ENCODE results near the gene KCNJ4. TPM values are rescaled to one million over a fixed set of nuclear protein-coding genes. Genes with fewer than 3 reads are reported as not detected.
A peak's percentile ranks its signal among the peaks of the same experiment; 100 is the strongest.

KCNJ4 gene
- total RNA-seq (10 to 100 TPM; 15.7 to 40.5 (median 31.3) TPM), polyA plus RNA-seq (40.4 TPM)
- long read RNA-seq, donor 1, transcript KCNJ4-201 (2 exons, 2,065 nt), result major isoform, 10 of 14 reads
- long read RNA-seq, donor 1, partial matches to known transcripts, result 0 of 14 reads
- long read RNA-seq, donor 1, other reads (novel, unspliced or antisense), result 4 of 14 reads
- long read RNA-seq, donor 2, transcript KCNJ4-201 (2 exons, 2,065 nt), result major isoform, 5 of 10 reads
- long read RNA-seq, donor 2, partial matches to known transcripts, result 0 of 10 reads
- long read RNA-seq, donor 2, other reads (novel, unspliced or antisense), result 5 of 10 reads
- long read RNA-seq, donor 3, partial matches to known transcripts, result 0 of 2 reads
- long read RNA-seq, donor 3, other reads (novel, unspliced or antisense), result 2 of 2 reads
- long read RNA-seq, donor 4, transcript KCNJ4-201 (2 exons, 2,065 nt), result major isoform, 7 of 13 reads
- long read RNA-seq, donor 4, partial matches to known transcripts, result 0 of 13 reads
- long read RNA-seq, donor 4, other reads (novel, unspliced or antisense), result 6 of 13 reads

DNA sequence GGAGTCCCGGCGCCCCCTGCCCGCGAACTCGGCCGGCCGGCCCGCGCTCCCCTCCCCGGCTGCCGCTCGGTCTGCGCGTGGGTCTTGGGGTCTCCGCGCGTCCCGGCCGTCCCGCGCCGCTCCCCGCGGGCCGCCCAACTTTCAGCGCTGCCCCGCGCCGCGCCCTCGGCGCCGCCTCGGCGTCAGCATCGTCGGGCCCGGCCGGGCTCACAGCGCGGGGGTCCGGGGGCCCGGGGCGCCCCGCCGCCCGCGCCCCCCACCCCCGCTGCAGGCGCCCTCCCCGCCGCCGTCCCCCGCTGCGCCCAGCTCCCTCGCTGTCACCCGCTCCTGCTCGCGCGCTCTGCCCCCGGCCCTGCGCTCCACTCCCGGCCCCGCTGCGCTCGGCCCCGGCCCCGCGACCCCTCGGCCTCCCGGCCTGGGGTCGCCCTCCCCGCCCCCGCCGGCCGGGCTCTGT is at the start of gene KCNJ4:
Gene KCNJ4, minus strand, starts transcription at position 124 of the 454 bp plus-strand sequence. CDS start 27,067 bp downstream, outside the sequence.
- intact Hi-C loops (cut with DNase I), result no loop called here
- DNase-seq (no peak), ATAC-seq (no peak)
- Histone ChIP-seq H3K4me3 (ENCODE audit: low read length) (peak within 1 kb of the TSS; percentile 78), H3K27me3 (ENCODE audit: control insufficient read depth, insufficient read depth) (no peaks in the 10 kb centered on the region), H3K9me3 (ENCODE audit: control insufficient read depth, low read length) (no peaks in the 10 kb centered on the region), H3K4me1 (ENCODE audit: control insufficient read depth, insufficient read depth, low read length) (peaks cover 5% of the 10 kb centered on the region), H3K27ac (ENCODE audit: low read length) (peak within 1 kb of the TSS; percentile 43)
- 1% methylated on average over 75 of the region's 76 CpGs for WGBS

DNA sequence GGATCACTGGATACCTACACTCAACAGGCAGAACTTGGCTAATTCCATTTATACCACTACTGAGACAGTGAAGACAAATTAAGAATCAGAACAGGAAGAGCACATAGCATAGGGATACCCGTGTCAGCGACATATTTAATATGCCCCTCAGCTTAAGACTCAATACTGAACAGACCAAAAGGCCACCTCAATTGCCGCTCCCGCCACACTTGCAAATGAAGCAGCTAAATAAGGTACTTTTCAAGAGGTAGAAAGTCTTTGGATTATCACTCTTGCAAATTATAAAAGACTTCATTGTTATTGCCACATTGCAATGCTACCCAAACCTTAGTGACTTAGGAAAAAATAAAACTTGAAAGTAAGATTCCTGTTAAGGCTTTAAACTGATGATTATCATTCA is 48.0 kb upstream of the KCNJ4 start:
- Histone ChIP-seq H3K27ac (ENCODE audit: low read length) (no peak overlapping the region), H3K9me3 (ENCODE audit: control insufficient read depth, low read length) (no peaks in the 10 kb centered on the region), H3K4me3 (ENCODE audit: low read length) (peak overlapping the region; percentile 96), H3K27me3 (ENCODE audit: control insufficient read depth, insufficient read depth) (no peaks in the 10 kb centered on the region), H3K4me1 (ENCODE audit: control insufficient read depth, insufficient read depth, low read length) (peaks cover 3% of the 10 kb centered on the region)
- intact Hi-C loops (cut with DNase I), result loop anchor here in 1 of 4 donors (10.0 kb wide), 1 partner anchor 98 kb away; no protein-coding TSS in a partner anchor
- DNase-seq, result no peak
- WGBS, result 22% methylated on average over 4 of the region's 4 CpGs
- no peak for ATAC-seq

DNA sequence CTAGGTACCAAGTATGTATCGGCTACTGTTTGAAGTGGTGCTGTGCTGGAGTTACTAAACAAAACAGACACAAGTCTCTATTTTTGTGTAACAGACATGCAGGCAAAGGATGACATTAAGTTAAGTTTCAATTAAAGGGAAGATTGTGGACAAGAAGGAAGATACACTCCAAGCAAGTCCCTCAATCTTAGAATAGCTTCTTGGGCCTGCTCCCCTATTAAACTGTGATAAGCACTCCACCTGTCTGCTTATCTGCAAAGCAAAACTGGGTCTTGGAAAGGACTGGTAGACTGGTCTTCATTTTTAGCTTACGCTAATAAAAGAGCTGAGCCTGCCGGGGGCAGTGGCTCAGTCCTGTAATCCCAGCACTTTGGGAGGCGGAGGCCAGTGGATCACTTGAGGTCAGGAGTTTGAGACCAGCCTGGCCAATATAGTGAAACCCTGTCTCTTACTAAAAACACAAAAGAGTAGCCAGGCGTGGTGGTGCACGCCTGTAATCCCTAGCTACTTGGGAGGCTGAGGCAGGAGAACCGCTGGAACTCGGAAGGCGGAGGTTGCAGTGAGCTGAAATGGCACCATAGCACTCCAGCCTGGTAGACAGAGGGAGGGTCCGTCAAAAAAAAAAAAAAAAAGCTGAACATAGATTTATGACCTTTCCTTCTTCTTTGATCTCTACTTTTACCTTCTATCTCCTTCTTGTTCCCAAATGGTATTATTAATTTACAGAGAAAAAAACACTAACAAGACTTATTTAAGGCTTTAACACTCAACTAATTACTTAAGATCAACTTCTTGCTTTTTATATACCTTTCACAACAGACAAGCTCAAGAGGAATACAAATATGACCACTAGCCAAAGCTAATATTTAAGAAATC is 47.0 kb upstream of the KCNJ4 start:
- H3K27me3 ChIP-seq (ENCODE audit: control insufficient read depth, insufficient read depth), result no peaks in the 10 kb centered on the region
- peaks cover 3% of the 10 kb centered on the region for H3K4me1 ChIP-seq (ENCODE audit: control insufficient read depth, insufficient read depth, low read length)
- WGBS, result 80% methylated on average over 10 of the region's 10 CpGs
- intact Hi-C loops (cut with DNase I), result loop anchor here in 1 of 4 donors (10.0 kb wide), 1 partner anchor 97 kb away; no protein-coding TSS in a partner anchor
- DNase-seq (no peak), ATAC-seq (no peak)
- H3K4me3 ChIP-seq (ENCODE audit: low read length), result peak overlapping the region; percentile 31
- no peaks in the 10 kb centered on the region for H3K9me3 ChIP-seq (ENCODE audit: control insufficient read depth, low read length)
- H3K27ac ChIP-seq (ENCODE audit: low read length), result no peak overlapping the region

DNA sequence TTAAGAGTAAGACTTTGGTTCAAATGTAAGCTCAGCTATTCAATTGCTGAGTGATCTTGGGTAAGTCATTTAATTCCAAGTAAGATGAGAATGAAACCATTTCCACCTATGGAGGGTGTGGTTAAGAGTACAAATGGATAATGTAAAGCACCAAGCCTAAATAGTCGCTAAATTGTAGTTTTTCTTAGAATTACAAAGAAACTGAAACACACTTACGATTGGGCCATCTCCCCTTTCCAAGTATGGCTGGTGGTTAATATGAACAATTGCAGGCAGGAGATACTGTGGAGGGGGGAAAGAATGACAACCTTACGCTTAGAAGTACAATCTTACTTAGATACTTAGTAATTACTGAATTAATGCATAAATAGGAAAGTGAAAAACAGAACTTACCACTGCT is 42.9 kb upstream of the KCNJ4 start:
- intact Hi-C loops (cut with DNase I), result no loop called here
- WGBS, result 88% methylated on average over 3 of the region's 3 CpGs
- DNase-seq (no peak), ATAC-seq (no peak)
- H3K27me3 ChIP-seq (ENCODE audit: control insufficient read depth, insufficient read depth), result no peaks in the 10 kb centered on the region
- H3K9me3 ChIP-seq (ENCODE audit: control insufficient read depth, low read length), result no peaks in the 10 kb centered on the region
- no peak overlapping the region for H3K4me3 ChIP-seq (ENCODE audit: low read length)
- peaks cover 2% of the 10 kb centered on the region for H3K4me1 ChIP-seq (ENCODE audit: control insufficient read depth, insufficient read depth, low read length)
- no peak overlapping the region for H3K27ac ChIP-seq (ENCODE audit: low read length)

DNA sequence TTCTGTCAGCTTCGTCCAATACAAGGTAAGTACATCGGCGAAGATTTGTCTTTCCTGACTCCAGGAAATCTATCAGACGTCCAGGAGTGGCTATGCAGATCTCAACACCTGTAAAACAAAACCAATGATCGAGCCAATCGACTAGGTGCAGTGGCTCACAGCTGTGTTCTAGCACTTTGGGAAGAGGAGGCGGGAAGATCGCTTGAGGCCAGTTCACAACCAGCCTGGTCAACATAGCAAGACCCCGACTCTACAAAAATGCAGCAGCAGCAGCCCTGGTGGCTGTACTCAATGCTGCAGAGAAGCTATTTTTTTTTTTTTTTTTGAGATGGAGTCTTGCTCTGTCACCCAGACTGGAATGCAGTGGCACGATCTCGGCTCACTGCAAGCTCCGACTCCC is 39.9 kb upstream of the KCNJ4 start:
- intact Hi-C loops (cut with DNase I), result no loop called here
- H3K27me3 ChIP-seq (ENCODE audit: control insufficient read depth, insufficient read depth), result no peaks in the 10 kb centered on the region
- H3K4me1 ChIP-seq (ENCODE audit: control insufficient read depth, insufficient read depth, low read length), result no peaks in the 10 kb centered on the region
- no peak for DNase-seq
- H3K27ac ChIP-seq (ENCODE audit: low read length), result no peak overlapping the region
- no peak for ATAC-seq
- WGBS, result 86% methylated on average over 12 of the region's 12 CpGs
- no peaks in the 10 kb centered on the region for H3K9me3 ChIP-seq (ENCODE audit: control insufficient read depth, low read length)
- no peak overlapping the region for H3K4me3 ChIP-seq (ENCODE audit: low read length)

DNA sequence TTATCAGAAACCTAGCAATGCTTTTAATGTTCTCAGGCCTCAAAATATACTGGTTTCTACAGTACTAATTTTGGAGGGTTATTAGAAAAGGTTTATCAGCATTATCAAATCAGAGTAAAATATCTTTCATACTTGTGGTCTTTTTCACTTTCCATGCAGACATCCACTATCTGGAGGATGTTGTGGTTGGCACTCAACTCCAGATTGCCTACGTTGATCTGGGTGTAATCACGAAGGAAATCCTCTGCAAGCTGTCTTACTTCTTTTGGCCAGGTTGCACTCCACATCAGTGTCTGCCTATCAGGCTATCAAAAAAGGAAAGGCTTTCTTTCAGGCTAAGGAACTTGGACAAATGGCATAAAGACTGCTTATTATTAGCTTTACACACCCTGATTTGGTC is 39.5 kb upstream of the KCNJ4 start:
- intact Hi-C loops (cut with DNase I), result no loop called here
- ATAC-seq, result no peak
- 15% methylated on average over 2 of the region's 2 CpGs for WGBS
- Histone ChIP-seq H3K27me3 (ENCODE audit: control insufficient read depth, insufficient read depth) (no peaks in the 10 kb centered on the region), H3K27ac (ENCODE audit: low read length) (no peak overlapping the region), H3K4me1 (ENCODE audit: control insufficient read depth, insufficient read depth, low read length) (no peaks in the 10 kb centered on the region), H3K9me3 (ENCODE audit: control insufficient read depth, low read length) (no peaks in the 10 kb centered on the region), H3K4me3 (ENCODE audit: low read length) (no peak overlapping the region)
- DNase-seq, result no peak

DNA sequence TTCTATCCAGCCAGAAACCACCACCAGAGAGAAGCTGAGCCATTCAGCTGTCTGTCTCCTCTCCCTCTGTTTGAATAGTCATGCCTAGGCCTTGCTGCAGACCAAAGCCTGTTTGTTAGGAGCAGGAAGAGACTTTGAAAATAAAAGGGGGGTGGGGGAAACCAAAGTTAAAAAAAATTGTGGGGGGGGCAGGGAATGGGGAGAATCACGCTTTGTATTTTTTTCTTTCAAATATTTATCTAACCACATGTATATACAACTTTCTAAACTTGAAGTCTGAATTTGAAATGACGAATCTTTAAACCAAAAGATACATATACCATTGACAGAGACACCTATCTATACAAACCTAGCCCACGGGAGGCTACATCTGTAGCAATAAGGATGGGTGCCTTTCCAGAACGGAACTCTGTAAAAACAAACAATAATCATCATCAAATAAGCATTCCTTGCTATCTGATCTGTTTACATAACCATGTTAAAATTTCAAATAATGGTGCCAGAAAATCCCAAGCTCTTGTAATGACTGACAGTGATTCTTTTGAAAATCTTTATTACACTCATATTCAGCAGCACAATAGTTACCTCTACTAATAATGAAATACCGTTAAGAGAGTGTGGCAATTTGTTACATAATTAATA is 36.8 kb upstream of the KCNJ4 start:
- intact Hi-C loops (cut with DNase I), result no loop called here
- no peaks in the 10 kb centered on the region for H3K4me1 ChIP-seq (ENCODE audit: control insufficient read depth, insufficient read depth, low read length)
- 57% methylated on average over 5 of the region's 5 CpGs for WGBS
- ATAC-seq (no peak), DNase-seq (no peak)
- H3K9me3 ChIP-seq (ENCODE audit: control insufficient read depth, low read length), result no peaks in the 10 kb centered on the region
- H3K27me3 ChIP-seq (ENCODE audit: control insufficient read depth, insufficient read depth), result no peaks in the 10 kb centered on the region
- no peak overlapping the region for H3K27ac ChIP-seq (ENCODE audit: low read length)
- no peak overlapping the region for H3K4me3 ChIP-seq (ENCODE audit: low read length)

DNA sequence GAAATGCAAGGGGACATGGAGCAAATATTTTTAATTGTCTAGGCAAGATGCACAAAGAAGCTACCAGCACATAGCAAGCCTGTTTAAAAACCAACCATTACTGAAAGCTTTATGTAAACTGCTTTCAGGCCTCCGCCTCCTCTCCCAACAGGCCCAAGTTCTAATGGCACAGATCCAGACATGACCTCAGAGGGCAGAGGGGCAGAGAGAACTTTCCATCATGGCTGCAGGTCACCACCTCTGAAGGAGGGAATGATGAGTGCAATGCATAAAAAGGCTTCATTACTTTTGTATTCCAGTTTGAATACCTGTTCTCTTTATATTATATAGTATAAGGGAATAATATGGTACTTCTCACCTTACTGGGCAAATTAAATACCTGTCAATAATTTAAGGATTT is 35.9 kb upstream of the KCNJ4 start:
- 13% methylated on average over 1 of the region's 1 CpG for WGBS
- Histone ChIP-seq H3K27ac (ENCODE audit: low read length) (peak overlapping the region; percentile 39), H3K4me3 (ENCODE audit: low read length) (no peak overlapping the region), H3K9me3 (ENCODE audit: control insufficient read depth, low read length) (no peaks in the 10 kb centered on the region), H3K4me1 (ENCODE audit: control insufficient read depth, insufficient read depth, low read length) (no peaks in the 10 kb centered on the region), H3K27me3 (ENCODE audit: control insufficient read depth, insufficient read depth) (no peaks in the 10 kb centered on the region)
- DNase-seq, result peak; percentile 65 to 79 (median 74)
- intact Hi-C loops (cut with DNase I), result no loop called here
- peak; percentile 86 for ATAC-seq

DNA sequence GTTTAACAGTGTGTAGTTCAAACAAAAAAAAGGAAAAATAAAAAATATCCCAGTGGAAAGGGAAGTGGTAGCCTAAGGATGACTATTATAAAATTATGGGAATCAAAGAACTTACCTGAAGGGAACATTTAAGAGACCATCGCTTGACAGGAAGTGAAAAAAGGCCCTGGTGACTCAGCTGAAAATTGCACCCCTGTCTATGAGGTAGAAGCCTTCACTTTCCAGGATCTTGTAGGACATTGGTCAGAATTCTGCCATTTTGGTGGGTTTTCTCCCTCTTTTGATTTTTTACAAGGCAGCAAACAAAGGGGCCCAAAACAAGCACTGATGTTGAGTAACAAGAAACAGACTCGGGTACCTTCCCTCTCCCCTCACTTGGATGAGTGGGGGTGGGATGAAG is 35.5 kb upstream of the KCNJ4 start:
- Histone ChIP-seq H3K4me1 (ENCODE audit: control insufficient read depth, insufficient read depth, low read length) (no peaks in the 10 kb centered on the region), H3K4me3 (ENCODE audit: low read length) (no peak overlapping the region), H3K27me3 (ENCODE audit: control insufficient read depth, insufficient read depth) (no peaks in the 10 kb centered on the region), H3K9me3 (ENCODE audit: control insufficient read depth, low read length) (no peaks in the 10 kb centered on the region), H3K27ac (ENCODE audit: low read length) (peak overlapping the region; percentile 39)
- 52% methylated on average over 2 of the region's 2 CpGs for WGBS
- DNase-seq (no peak), ATAC-seq (peak in 1 of 2 donors; percentile 2)
- intact Hi-C loops (cut with DNase I), result no loop called here

DNA sequence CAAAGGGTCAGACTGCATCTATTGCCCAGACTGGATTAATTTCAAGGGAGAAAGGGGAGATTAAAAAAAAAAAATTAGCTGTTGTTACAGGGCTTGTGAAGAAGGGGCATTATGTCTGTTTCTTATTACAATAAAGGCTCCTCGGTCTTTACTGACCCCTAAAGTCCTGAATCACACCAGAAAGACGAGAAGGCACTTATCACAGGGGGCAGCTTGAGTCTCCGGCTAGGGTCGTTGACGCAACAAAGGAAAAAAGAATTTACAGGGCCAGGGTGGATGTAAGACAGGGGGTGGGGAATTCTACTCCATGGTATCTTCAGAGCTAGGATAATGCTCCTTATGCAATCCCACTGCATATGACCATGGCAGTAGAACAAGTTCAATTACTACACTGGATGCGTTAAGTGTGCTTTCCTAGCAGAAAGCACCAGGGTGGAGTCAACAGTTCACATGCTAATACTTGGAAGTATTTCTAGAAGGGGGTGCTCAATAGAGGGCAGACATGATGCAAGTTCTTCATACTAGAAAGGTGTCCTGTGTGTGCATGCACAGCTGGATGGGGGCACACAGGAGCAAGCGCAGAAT is 34.7 kb upstream of the KCNJ4 start:
- 77% methylated on average over 7 of the region's 7 CpGs for WGBS
- Histone ChIP-seq H3K27ac (ENCODE audit: low read length) (no peak overlapping the region), H3K27me3 (ENCODE audit: control insufficient read depth, insufficient read depth) (no peaks in the 10 kb centered on the region), H3K4me1 (ENCODE audit: control insufficient read depth, insufficient read depth, low read length) (no peaks in the 10 kb centered on the region), H3K9me3 (ENCODE audit: control insufficient read depth, low read length) (no peaks in the 10 kb centered on the region), H3K4me3 (ENCODE audit: low read length) (no peak overlapping the region)
- ATAC-seq (no peak), DNase-seq (no peak)
- intact Hi-C loops (cut with DNase I), result no loop called here

All from right cardiac atrium (tissue), 5 donors.